GM23338 (cell line): ENCODE results near the gene MEN1. TPM values are rescaled to one million over a fixed set of nuclear protein-coding genes. Genes with fewer than 3 reads are reported as not detected.

Experiments used
- ATAC-seq: fragments of 200-7000 bp; cut with Tn5 transposase; 3 replicates; pipeline ENCODE4 v1.9.1; 2020
- DNase-seq: peaks from one replicate; pipeline ENCODE4 v3.0.0-alpha.2; 2015; ENCODE audit warnings: low spot score
- H2AFZ ChIP-seq: fragments of 200-600 bp; sonication (generic); 2 replicates; pipeline ENCODE4 v1.8.0; 2016; ENCODE audit warnings: antibody characterized with exemption, mild to moderate bottlenecking, moderate library complexity
- H3F3A ChIP-seq: fragments of 200-600 bp; sonication (generic); replicated peaks from 2 replicates; pipeline ENCODE4 v1.8.0; 2017; ENCODE audit warnings: antibody characterized with exemption, mixed run types, low read depth
- H3K27ac ChIP-seq: fragments of 200-600 bp; sonication (generic); 2 replicates; pipeline ENCODE4 v1.6.1; 2016; ENCODE audit warnings: low read depth
- H3K27me3 ChIP-seq: fragments of 200-600 bp; sonication (generic); 2 replicates; pipeline ENCODE4 v1.8.0; 2016; ENCODE audit warnings: mild to moderate bottlenecking, mixed run types, moderate library complexity; ENCODE audit not compliant: insufficient read depth
- H3K36me3 ChIP-seq: fragments of 200-600 bp; sonication (generic); 2 replicates; pipeline ENCODE4 v1.8.0; 2016; ENCODE audit warnings: mild to moderate bottlenecking; ENCODE audit not compliant: insufficient read depth
- H3K4me1 ChIP-seq: fragments of 200-600 bp; sonication (generic); 2 replicates; pipeline ENCODE4 v1.8.0; 2016; ENCODE audit warnings: mild to moderate bottlenecking, moderate library complexity; ENCODE audit not compliant: insufficient read depth
- H3K4me2 ChIP-seq: fragments of 200-600 bp; sonication (generic); 2 replicates; pipeline ENCODE4 v1.7.1; 2017; ENCODE audit warnings: mixed run types
- H3K4me3 ChIP-seq: fragments of 200-600 bp; sonication (generic); 2 replicates; pipeline ENCODE4 v1.6.1; 2016; ENCODE audit warnings: mixed run types
- H3K79me2 ChIP-seq: fragments of 200-600 bp; sonication (generic); replicated peaks from 2 replicates; pipeline ENCODE4 v1.8.0; 2017; ENCODE audit warnings: mild to moderate bottlenecking; ENCODE audit not compliant: insufficient read depth
- H3K9me2 ChIP-seq: fragments of 200-600 bp; sonication (generic); 2 replicates; pipeline ENCODE4 v1.8.0; 2017; ENCODE audit not compliant: insufficient read depth
- H4K20me1 ChIP-seq: fragments of 200-600 bp; sonication (generic); replicated peaks from 2 replicates; pipeline ENCODE4 v1.8.0; 2017; ENCODE audit warnings: mild to moderate bottlenecking; ENCODE audit not compliant: insufficient read depth
- H3K27ac Mint-ChIP-seq: 2 replicates; pipeline ENCODE4 v1.8.0; 2020; ENCODE audit warnings: inconsistent platforms, mild to moderate bottlenecking, moderate library complexity, mixed read lengths
- H3K27me3 Mint-ChIP-seq: 3 replicates; pipeline ENCODE4 v1.8.0; 2022; ENCODE audit warnings: low read depth, mild to moderate bottlenecking, moderate library complexity, mixed read lengths, inconsistent platforms; ENCODE audit not compliant: insufficient read depth, poor library complexity
- H3K36me3 Mint-ChIP-seq: 3 replicates; pipeline ENCODE4 v1.8.0; 2021; ENCODE audit warnings: low read depth, mild to moderate bottlenecking, inconsistent platforms, moderate library complexity, mixed read lengths
- H3K4me1 Mint-ChIP-seq: 3 replicates; pipeline ENCODE4 v1.8.0; 2020; ENCODE audit warnings: mild to moderate bottlenecking, inconsistent platforms, mixed read lengths
- H3K4me3 Mint-ChIP-seq: 3 replicates; pipeline ENCODE4 v1.8.0; 2021; ENCODE audit warnings: moderate library complexity, mild to moderate bottlenecking, inconsistent platforms, mixed read lengths
- H3K9me3 Mint-ChIP-seq: 3 replicates; pipeline ENCODE4 v1.8.0; 2020; ENCODE audit warnings: moderate library complexity, mild to moderate bottlenecking, inconsistent platforms, mixed read lengths
- EZH2phosphoT487 ChIP-seq: fragments of 200-600 bp; sonication (generic); IDR thresholded peaks from one replicate; pipeline ENCODE4 v1.8.1; 2018; ENCODE audit warnings: antibody characterized with exemption; ENCODE audit not compliant: unreplicated experiment
- ZNF331 ChIP-seq: fragments of 250-450 bp; sonication (Bioruptor Pico); IDR thresholded peaks from 2 replicates; pipeline ENCODE4 v1.5.0; 2020; ENCODE audit warnings: low read depth, mild to moderate bottlenecking, moderate library complexity
- polyA plus RNA-seq: library from polyadenylated mRNA; unstranded; fragments of >200 nt; fragmentation: Nextera tagmentation; extraction: Ambion mirVana; gene quantifications from 2 replicates; pipeline ENCODE4 v1.2.1, GENCODE V29; 2016
- total RNA-seq: library from RNA; depleted of rRNA; stranded (reverse); fragments of >200 nt; shearing (Covaris generic); gene quantifications from 2 replicates; pipeline ENCODE4 v1.2.3, GENCODE V29; 2014
- TF ChIP-seq, protein P1 (sequence below): fragments of 250-450 bp; sonication (Bioruptor Pico); IDR thresholded peaks from 2 replicates; pipeline ENCODE4 v1.5.0; 2020; ENCODE audit warnings: mild to moderate bottlenecking, moderate library complexity
- TF ChIP-seq, protein P2 (sequence below): IDR thresholded peaks from 2 replicates; pipeline ENCODE4 v1.6.1; 2016; ENCODE audit warnings: antibody characterized with exemption
- TF ChIP-seq, protein P3 (sequence below): IDR thresholded peaks from one replicate; pipeline ENCODE4 v1.6.1; 2018; ENCODE audit warnings: antibody characterized with exemption; ENCODE audit not compliant: unreplicated experiment

The MEN1 gene
- total and polyA plus RNA-seq, 2 experiments from 2014 or later: 31.6 to 45.2 TPM

DNA sequence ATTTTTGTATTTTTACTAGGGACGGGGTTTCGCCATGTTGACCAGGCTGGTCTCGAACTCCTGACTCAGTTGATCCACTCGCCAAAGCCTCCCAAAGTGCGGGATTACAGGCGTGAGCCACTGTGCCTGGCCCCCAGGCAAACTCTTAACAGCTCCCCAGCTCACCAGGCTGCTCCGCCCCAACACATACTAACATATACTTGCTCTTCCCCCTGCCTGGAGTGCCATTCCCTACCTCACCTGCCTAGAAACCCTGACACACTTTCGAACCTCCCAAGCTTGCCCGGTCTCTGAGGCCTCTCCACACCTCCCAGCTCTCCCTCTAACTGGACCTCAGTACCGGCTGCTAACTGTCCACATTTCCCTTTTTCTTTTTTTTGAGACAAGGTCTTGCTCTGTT is 15.8 kb downstream of the MEN1 start (continued):
- TF ChIP-seq, protein P1, sequence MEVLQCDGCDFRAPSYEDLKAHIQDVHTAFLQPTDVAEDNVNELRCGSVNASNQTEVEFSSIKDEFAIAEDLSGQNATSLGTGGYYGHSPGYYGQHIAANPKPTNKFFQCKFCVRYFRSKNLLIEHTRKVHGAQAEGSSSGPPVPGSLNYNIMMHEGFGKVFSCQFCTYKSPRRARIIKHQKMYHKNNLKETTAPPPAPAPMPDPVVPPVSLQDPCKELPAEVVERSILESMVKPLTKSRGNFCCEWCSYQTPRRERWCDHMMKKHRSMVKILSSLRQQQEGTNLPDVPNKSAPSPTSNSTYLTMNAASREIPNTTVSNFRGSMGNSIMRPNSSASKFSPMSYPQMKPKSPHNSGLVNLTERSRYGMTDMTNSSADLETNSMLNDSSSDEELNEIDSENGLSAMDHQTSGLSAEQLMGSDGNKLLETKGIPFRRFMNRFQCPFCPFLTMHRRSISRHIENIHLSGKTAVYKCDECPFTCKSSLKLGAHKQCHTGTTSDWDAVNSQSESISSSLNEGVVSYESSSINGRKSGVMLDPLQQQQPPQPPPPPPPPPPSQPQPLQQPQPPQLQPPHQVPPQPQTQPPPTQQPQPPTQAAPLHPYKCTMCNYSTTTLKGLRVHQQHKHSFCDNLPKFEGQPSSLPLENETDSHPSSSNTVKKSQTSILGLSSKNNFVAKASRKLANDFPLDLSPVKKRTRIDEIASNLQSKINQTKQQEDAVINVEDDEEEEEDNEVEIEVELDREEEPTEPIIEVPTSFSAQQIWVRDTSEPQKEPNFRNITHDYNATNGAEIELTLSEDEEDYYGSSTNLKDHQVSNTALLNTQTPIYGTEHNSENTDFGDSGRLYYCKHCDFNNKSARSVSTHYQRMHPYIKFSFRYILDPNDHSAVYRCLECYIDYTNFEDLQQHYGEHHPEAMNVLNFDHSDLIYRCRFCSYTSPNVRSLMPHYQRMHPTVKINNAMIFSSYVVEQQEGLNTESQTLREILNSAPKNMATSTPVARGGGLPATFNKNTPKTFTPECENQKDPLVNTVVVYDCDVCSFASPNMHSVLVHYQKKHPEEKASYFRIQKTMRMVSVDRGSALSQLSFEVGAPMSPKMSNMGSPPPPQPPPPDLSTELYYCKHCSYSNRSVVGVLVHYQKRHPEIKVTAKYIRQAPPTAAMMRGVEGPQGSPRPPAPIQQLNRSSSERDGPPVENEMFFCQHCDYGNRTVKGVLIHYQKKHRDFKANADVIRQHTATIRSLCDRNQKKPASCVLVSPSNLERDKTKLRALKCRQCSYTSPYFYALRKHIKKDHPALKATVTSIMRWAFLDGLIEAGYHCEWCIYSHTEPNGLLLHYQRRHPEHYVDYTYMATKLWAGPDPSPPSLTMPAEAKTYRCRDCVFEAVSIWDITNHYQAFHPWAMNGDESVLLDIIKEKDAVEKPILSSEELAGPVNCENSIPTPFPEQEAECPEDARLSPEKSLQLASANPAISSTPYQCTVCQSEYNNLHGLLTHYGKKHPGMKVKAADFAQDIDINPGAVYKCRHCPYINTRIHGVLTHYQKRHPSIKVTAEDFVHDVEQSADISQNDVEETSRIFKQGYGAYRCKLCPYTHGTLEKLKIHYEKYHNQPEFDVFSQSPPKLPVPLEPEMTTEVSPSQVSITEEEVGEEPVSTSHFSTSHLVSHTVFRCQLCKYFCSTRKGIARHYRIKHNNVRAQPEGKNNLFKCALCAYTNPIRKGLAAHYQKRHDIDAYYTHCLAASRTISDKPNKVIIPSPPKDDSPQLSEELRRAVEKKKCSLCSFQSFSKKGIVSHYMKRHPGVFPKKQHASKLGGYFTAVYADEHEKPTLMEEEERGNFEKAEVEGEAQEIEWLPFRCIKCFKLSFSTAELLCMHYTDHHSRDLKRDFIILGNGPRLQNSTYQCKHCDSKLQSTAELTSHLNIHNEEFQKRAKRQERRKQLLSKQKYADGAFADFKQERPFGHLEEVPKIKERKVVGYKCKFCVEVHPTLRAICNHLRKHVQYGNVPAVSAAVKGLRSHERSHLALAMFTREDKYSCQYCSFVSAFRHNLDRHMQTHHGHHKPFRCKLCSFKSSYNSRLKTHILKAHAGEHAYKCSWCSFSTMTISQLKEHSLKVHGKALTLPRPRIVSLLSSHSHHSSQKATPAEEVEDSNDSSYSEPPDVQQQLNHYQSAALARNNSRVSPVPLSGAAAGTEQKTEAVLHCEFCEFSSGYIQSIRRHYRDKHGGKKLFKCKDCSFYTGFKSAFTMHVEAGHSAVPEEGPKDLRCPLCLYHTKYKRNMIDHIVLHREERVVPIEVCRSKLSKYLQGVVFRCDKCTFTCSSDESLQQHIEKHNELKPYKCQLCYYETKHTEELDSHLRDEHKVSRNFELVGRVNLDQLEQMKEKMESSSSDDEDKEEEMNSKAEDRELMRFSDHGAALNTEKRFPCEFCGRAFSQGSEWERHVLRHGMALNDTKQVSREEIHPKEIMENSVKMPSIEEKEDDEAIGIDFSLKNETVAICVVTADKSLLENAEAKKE (CRISPR knock-in tag): no peak
- no peak for TF ChIP-seq ZNF331
- TF ChIP-seq, protein P2, sequence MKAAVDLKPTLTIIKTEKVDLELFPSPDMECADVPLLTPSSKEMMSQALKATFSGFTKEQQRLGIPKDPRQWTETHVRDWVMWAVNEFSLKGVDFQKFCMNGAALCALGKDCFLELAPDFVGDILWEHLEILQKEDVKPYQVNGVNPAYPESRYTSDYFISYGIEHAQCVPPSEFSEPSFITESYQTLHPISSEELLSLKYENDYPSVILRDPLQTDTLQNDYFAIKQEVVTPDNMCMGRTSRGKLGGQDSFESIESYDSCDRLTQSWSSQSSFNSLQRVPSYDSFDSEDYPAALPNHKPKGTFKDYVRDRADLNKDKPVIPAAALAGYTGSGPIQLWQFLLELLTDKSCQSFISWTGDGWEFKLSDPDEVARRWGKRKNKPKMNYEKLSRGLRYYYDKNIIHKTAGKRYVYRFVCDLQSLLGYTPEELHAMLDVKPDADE: no peak

DNA sequence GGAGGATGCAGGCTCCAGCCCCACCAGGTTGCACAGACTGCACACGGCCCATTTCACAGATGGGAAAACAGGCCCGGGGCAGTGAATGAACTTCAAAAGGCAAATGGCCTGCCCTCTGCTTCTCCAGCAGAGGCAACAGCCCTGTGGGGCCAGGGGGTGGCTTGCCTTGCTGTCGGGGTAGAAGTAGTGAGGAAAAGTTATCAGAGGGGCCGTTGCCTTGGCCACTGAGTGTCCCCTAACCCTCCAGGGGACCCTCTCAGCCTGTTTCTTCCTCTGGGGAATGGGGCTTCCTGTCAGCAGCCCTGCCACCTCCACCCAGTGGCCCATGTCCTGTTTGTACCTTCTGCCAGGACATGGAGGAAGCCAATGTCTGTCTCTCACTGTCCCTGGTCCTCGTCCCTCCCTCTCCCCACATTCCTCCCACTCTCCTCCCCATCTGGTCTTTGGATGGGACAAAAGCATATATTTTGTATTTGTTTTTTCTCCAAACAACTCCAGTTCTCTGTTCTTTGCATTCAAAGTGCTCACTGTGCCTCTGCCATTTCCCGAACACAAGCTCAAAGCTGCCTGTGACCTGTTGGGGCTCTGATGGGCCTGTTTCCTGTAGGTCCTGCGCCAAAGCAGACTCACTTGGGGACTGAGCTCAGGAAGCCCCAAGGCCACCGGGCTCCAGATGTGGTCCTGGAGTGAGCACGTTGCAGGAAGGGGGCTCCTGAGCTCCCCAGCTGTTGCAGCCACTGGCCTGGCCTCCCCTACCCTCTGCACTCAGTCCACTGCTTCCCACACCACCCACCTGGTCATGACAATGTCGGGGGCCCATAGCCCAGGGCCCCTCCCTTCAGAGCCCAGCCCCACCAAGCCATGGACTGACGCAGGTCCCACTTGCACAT is 16.8 kb downstream of the MEN1 start:
- Histone ChIP-seq H3K9me2 (no peaks in the 10 kb centered on the region), H3K4me2 (no peak overlapping the region), H4K20me1 (no peaks in the 10 kb centered on the region), H3K36me3 (no peaks in the 10 kb centered on the region), H3K4me1 (no peaks in the 10 kb centered on the region), H3K4me3 (no peak overlapping the region), H3K27me3 (no peaks in the 10 kb centered on the region), H3F3A (0 out of 2 replicates have a peak, but pooled peaks cover 2% of the 10 kb centered on the region), H3K79me2 (no peaks in the 10 kb centered on the region), H3K27ac (no peak overlapping the region), H2AFZ (no peak overlapping the region)
- Mint-ChIP-seq H3K4me3 (no peak overlapping the region), H3K27ac (no peak overlapping the region), H3K27me3 (peaks cover 5% of the 10 kb centered on the region), H3K36me3 (no peaks in the 10 kb centered on the region), H3K9me3 (no peaks in the 10 kb centered on the region), H3K4me1 (no peaks in the 10 kb centered on the region)
- no peak for ATAC-seq
- TF ChIP-seq, protein P2: no peak
- TF ChIP-seq, protein P3, sequence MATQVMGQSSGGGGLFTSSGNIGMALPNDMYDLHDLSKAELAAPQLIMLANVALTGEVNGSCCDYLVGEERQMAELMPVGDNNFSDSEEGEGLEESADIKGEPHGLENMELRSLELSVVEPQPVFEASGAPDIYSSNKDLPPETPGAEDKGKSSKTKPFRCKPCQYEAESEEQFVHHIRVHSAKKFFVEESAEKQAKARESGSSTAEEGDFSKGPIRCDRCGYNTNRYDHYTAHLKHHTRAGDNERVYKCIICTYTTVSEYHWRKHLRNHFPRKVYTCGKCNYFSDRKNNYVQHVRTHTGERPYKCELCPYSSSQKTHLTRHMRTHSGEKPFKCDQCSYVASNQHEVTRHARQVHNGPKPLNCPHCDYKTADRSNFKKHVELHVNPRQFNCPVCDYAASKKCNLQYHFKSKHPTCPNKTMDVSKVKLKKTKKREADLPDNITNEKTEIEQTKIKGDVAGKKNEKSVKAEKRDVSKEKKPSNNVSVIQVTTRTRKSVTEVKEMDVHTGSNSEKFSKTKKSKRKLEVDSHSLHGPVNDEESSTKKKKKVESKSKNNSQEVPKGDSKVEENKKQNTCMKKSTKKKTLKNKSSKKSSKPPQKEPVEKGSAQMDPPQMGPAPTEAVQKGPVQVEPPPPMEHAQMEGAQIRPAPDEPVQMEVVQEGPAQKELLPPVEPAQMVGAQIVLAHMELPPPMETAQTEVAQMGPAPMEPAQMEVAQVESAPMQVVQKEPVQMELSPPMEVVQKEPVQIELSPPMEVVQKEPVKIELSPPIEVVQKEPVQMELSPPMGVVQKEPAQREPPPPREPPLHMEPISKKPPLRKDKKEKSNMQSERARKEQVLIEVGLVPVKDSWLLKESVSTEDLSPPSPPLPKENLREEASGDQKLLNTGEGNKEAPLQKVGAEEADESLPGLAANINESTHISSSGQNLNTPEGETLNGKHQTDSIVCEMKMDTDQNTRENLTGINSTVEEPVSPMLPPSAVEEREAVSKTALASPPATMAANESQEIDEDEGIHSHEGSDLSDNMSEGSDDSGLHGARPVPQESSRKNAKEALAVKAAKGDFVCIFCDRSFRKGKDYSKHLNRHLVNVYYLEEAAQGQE: no peak
- TF ChIP-seq ZNF331: no peak
- no peak for TF ChIP-seq EZH2phosphoT487
- DNase-seq: no peak
